HL-60 (cell line): ENCODE data around the gene PRKCE.

Experiments
- DNase-seq, 2 experiments: peaks; one replicate each; pipeline ENCODE4 v3.0.0-alpha.2; 2010 to 2020; ENCODE audit warnings: low read depth in 1 of 2, low spot score in 1 of 2
- H3K27ac ChIP-seq: fragments of 250-450 bp; sonication (Bioruptor Pico); replicated peaks from 2 replicates; pipeline ENCODE4 v1.5.1; 2020; ENCODE audit warnings: mild to moderate bottlenecking, moderate library complexity
- H3K27me3 ChIP-seq: fragments of 250-450 bp; sonication (Bioruptor Pico); 2 replicates; pipeline ENCODE4 v1.5.1; 2021; ENCODE audit warnings: mild to moderate bottlenecking, moderate library complexity; ENCODE audit not compliant: insufficient read depth, poor library complexity, severe bottlenecking
- H3K4me3 ChIP-seq: replicated peaks from 2 replicates; pipeline ENCODE4 v1.5.1; 2011; ENCODE audit warnings: mild to moderate bottlenecking, control low read depth, low read length; ENCODE audit not compliant: insufficient read depth
- CTCF ChIP-seq: IDR thresholded peaks from one replicate; pipeline ENCODE4 v1.5.1; 2011; ENCODE audit warnings: low read length, control low read depth, inconsistent platforms; ENCODE audit not compliant: insufficient read depth
- GABPA ChIP-seq: IDR thresholded peaks from 2 replicates; pipeline ENCODE4 v1.6.1; 2012; ENCODE audit warnings: low read depth
- POLR2AphosphoS5 ChIP-seq: IDR thresholded peaks from 2 replicates; pipeline ENCODE4 v1.6.1; 2012; ENCODE audit warnings: low read depth
- REST ChIP-seq: IDR thresholded peaks from 2 replicates; pipeline ENCODE4 v1.6.1; 2012; ENCODE audit warnings: low read depth; ENCODE audit not compliant: insufficient replicate concordance
- SPI1 ChIP-seq: IDR thresholded peaks from 2 replicates; pipeline ENCODE4 v1.6.1; 2012; ENCODE audit warnings: low read depth, mild to moderate bottlenecking, borderline replicate concordance

PRKCE gene

GRCh38 chr2:46157966-46158310 lies 506.5 kb downstream of the PRKCE start:
- no peak for DNase-seq
- TF ChIP-seq SPI1 (no peak), CTCF (no peak), POLR2AphosphoS5 (no peak), REST (no peak), GABPA (no peak)
- H3K27ac ChIP-seq = no peak overlapping the region
- no peaks in the 10 kb centered on the region for H3K27me3 ChIP-seq
- H3K4me3 ChIP-seq = no peak overlapping the region

- TF ChIP-seq CTCF (no peak), SPI1 (no peak), GABPA (no peak), POLR2AphosphoS5 (no peak)
- DNase-seq = no peak
- Histone ChIP-seq H3K27ac (no peak overlapping the region), H3K4me3 (no peak overlapping the region), H3K27me3 (no peaks in the 10 kb centered on the region)
Measured at GRCh38 chr2:46158661-46159060, 507.2 kb downstream of the PRKCE start.

- TF ChIP-seq GABPA = no peak
- TF ChIP-seq REST = no peak
- TF ChIP-seq CTCF = no peak
- TF ChIP-seq POLR2AphosphoS5 = no peak
- no peak for TF ChIP-seq SPI1
- no peak overlapping the region for H3K27ac ChIP-seq
- DNase-seq = no peak
- H3K4me3 ChIP-seq = no peak overlapping the region
- H3K27me3 ChIP-seq = no peaks in the 10 kb centered on the region
Measured at GRCh38 chr2:46160326-46160725, 508.9 kb downstream of the PRKCE start.

- DNase-seq = no peak
- TF ChIP-seq GABPA = no peak
- no peak for TF ChIP-seq REST
- no peak for TF ChIP-seq CTCF
- TF ChIP-seq SPI1 = no peak
- TF ChIP-seq POLR2AphosphoS5 = no peak
- Histone ChIP-seq H3K4me3 (no peak overlapping the region), H3K27ac (no peak overlapping the region), H3K27me3 (no peaks in the 10 kb centered on the region)
Measured at GRCh38 chr2:46161315-46161714, 509.8 kb downstream of the PRKCE start.
